Type B pancreatic cell (in vitro differentiated cells): Measurements from ENCODE around the gene BAG5. TPM values are rescaled to one million over a fixed set of nuclear protein-coding genes. Genes with fewer than 3 reads are reported as not detected.

Source experiments
- DNase-seq: peaks from one replicate; pipeline ENCODE4 v3.0.0; 2021; ENCODE audit warnings: mixed read lengths; ENCODE audit not compliant: unreplicated experiment; ENCODE audit errors: extremely low spot score
- H3K27ac Mint-ChIP-seq: 2 replicates; pipeline ENCODE4 v1.8.0; 2021; ENCODE audit warnings: mild to moderate bottlenecking, mixed read lengths
- H3K27me3 Mint-ChIP-seq: 2 replicates; pipeline ENCODE4 v1.8.0; 2021; ENCODE audit warnings: mixed read lengths
- H3K36me3 Mint-ChIP-seq: 2 replicates; pipeline ENCODE4 v1.8.0; 2021; ENCODE audit warnings: mixed read lengths
- H3K4me1 Mint-ChIP-seq: one replicate; pipeline ENCODE4 v1.8.0; 2021; ENCODE audit warnings: mixed read lengths; ENCODE audit not compliant: unreplicated experiment
- H3K4me3 Mint-ChIP-seq: 2 replicates; pipeline ENCODE4 v1.8.0; 2021; ENCODE audit warnings: mild to moderate bottlenecking, mixed read lengths
- H3K9me3 Mint-ChIP-seq: 2 replicates; pipeline ENCODE4 v1.8.0; 2021; ENCODE audit warnings: mixed read lengths
- CTCF ChIP-seq: fragments of 200-600 bp; sonication (generic); conservative IDR thresholded peaks from 2 replicates; pipeline ENCODE4 v1.5.0; 2021; ENCODE audit warnings: antibody characterized with exemption, mild to moderate bottlenecking
- total RNA-seq: library from RNA; stranded (reverse); gene quantifications from 2 replicates; pipeline ENCODE4 v1.2.1, GENCODE V29; 2021; ENCODE audit warnings: low replicate concordance

The BAG5 gene
- total RNA-seq, 1 donor from 2014 or later: 23.3 TPM

GRCh38 chr14:103543721-103544387 is 18.6 kb downstream of the BAG5 start:
- H3K27ac Mint-ChIP-seq: no peak overlapping the region
- no peaks in the 10 kb centered on the region for H3K27me3 Mint-ChIP-seq
- TF ChIP-seq CTCF: no peak
- peaks cover 6% of the 10 kb centered on the region for H3K4me1 Mint-ChIP-seq
- no peak for DNase-seq
- no peaks in the 10 kb centered on the region for H3K9me3 Mint-ChIP-seq
- H3K4me3 Mint-ChIP-seq: no peak overlapping the region
- no peaks in the 10 kb centered on the region for H3K36me3 Mint-ChIP-seq

GRCh38 chr14:103543140-103543539 is 19.3 kb downstream of the BAG5 start:
- no peak for TF ChIP-seq CTCF
- H3K4me3 Mint-ChIP-seq: no peak overlapping the region
- DNase-seq: no peak
- no peaks in the 10 kb centered on the region for H3K9me3 Mint-ChIP-seq
- no peaks in the 10 kb centered on the region for H3K27me3 Mint-ChIP-seq
- H3K27ac Mint-ChIP-seq: no peak overlapping the region
- no peaks in the 10 kb centered on the region for H3K36me3 Mint-ChIP-seq
- H3K4me1 Mint-ChIP-seq: peaks cover 6% of the 10 kb centered on the region

- H3K36me3 Mint-ChIP-seq: no peaks in the 10 kb centered on the region
- DNase-seq: no peak
- H3K27ac Mint-ChIP-seq: no peak overlapping the region
- H3K9me3 Mint-ChIP-seq: no peaks in the 10 kb centered on the region
- H3K27me3 Mint-ChIP-seq: no peaks in the 10 kb centered on the region
- peaks cover 6% of the 10 kb centered on the region for H3K4me1 Mint-ChIP-seq
- no peak overlapping the region for H3K4me3 Mint-ChIP-seq
- TF ChIP-seq CTCF: peak; percentile 16
Observed at GRCh38 chr14:103542605-103543088, 19.8 kb downstream of the BAG5 start.

GRCh38 chr14:103541709-103542604 is 20.5 kb downstream of the BAG5 start:
- Mint-ChIP-seq H3K4me3 (no peak overlapping the region), H3K4me1 (peaks cover 6% of the 10 kb centered on the region), H3K27me3 (no peaks in the 10 kb centered on the region), H3K36me3 (no peaks in the 10 kb centered on the region), H3K9me3 (no peaks in the 10 kb centered on the region), H3K27ac (no peak overlapping the region)
- no peak for DNase-seq
- TF ChIP-seq CTCF: peak; percentile 50

GRCh38 chr14:103540821-103541708 is 21.4 kb downstream of the BAG5 start:
- no peak for TF ChIP-seq CTCF
- DNase-seq: no peak
- peak overlapping the region; percentile 95 for H3K27ac Mint-ChIP-seq
- H3K4me3 Mint-ChIP-seq: peak overlapping the region; percentile 68
- peaks cover 6% of the 10 kb centered on the region for H3K4me1 Mint-ChIP-seq
- H3K36me3 Mint-ChIP-seq: no peaks in the 10 kb centered on the region
- no peaks in the 10 kb centered on the region for H3K9me3 Mint-ChIP-seq
- no peaks in the 10 kb centered on the region for H3K27me3 Mint-ChIP-seq
